ENCODE measurements around the gene VNN1.
A peak's percentile ranks its signal among the peaks of the same experiment; 100 is the strongest.
"Not testable (repeated sequence)": the region's sequence is repeated elsewhere in the genome, so short reads cannot be mapped to it uniquely, and the experiment has no call there.

Gene VNN1

GRCh38 chr6:132725471-132725870 is 11.6 kb upstream of the VNN1 start:
- no peak for DNase-seq

- no peak for DNase-seq
Observed at GRCh38 chr6:132719736-132720448, 6.0 kb upstream of the VNN1 start.

DNA sequence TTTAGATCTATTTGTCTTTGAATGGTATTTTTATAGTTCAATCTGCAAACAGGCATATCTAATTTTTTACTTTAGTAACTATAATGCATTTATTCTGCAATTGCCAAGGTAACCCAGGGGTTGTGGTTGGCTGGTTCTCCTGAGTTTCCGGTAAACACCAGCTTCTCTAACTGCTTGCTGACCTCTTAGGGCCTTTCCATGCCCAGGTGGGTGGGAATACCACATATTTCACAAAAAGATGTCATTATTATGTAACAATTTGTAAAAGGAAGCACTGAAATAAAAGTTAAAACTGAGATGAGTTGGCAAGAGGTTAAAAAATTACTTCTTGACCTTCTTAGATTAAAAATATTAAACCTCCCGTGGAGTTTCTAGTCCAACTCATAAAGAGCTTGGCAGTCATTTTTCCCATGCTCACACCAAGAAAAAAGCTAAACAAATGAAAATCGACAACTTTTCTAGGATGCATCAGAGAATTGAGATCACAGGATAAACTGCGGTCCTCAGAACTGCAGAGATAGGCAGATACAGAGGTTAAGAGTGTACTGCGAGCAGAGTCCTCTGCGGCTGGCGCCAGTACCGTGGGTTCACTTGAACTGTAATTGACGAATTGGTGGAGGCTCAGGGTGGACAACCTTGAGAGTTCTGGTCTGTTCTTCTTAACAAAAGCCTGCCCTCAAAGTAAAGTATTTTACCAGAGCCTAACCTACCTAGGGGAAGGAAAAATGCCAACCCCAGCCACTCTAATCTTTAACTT is 2.2 kb upstream of the VNN1 start:
- no peak for DNase-seq

DNA sequence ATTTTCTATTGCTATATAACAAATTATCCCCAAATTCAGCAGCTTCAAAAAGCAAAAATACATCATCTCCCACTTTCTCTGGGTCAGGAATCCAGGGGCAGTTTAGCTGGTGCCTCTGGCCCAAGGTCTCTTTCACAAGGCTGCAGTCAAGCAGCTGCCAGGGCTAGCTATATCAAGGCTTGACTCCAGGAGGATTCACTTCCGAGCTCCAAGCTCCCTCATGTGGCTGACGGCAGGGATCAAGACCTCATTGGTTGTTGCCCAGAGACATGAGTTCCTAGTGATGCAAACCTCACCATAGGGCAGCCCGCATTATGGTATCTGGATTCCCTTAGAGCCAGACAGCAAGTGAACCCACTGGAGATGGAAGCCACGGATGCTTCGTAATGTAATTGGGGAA is 1.3 kb upstream of the VNN1 start:
- DNase-seq = peak in 50 of 56 donors; percentile 2 to 76 (median 39)

DNA sequence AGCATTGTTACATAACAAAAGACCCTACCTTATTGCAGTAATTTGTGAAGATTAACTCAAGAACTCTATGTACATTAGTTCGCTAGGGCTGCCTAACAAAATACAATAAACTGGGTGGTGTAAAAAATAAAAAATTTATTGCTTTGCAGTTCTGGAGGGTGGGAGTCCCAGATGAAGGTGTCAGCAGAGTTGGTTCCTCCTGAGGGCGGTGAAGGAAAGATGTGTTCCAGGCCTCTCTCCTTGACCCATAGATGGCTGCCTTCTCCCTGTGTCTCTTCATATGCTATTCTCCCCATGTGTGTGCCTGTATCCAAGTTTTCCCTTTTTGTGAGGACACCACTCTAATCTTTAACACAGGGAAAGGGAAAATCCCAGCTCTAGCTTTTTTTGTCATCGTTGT is 305 bp upstream of the VNN1 start:
- no peak for DNase-seq

DNA sequence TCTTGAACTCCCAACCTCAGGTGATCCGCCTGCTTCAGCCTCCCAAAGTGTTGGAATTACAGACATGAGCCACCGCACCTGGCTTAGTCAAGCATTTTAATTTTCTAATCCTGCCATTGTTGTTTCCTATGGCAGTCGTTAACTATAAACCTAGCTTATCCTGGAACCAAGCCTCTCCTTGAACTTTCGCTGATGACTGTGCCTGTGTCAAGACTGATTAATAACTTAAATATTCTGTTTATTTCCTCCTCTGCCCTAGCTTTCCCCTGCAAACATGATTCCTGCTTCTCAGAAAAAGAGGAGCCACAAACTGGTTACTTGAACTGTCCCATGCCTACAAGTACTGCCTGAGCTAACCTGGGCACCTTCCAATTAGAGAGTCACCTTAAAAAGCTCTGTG is 1.5 kb downstream of the VNN1 start:
- no peak for DNase-seq

- no peak for DNase-seq
Observed at GRCh38 chr6:132708771-132709170, 5.1 kb downstream of the VNN1 start.

DNA sequence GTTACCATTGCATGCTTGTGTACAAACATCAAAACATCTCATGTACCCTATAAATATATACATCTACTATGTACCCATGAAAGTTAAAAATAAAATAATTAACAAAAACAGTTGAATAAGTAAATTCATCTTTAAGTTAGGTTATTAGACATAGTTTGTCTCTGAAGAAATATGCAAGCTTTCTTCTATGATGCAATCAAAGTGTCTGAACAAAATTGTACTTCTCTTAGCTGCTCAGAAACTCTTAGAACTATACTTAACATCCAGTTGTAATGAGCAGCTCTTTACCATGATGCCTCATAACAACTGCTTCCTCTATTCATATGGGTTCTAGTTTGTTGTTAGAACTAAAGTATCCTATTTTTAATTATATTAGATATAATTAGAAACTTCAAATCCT is 5.9 kb downstream of the VNN1 start:
- no peak for DNase-seq

- not testable (repeated sequence) for DNase-seq
Observed at GRCh38 chr6:132706756-132707155, 7.1 kb downstream of the VNN1 start.

DNA sequence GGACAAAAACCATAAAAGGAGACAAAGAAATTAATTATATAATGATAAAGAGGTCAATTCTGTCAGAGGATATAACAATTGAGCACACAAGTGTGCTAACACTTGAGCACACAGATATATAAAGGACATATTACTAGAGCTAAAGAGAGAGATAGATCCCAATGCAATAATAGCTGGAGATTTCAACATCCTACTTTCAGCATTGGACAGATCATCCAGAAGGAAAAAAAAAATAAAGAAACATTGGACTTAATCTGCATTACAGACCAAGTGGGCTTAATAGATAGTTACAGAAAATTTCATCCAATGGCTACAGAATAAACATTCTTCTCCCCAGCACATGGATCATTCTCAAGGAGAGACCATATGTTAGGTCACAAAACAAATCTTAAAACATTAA is 9.9 kb downstream of the VNN1 start:
- no peak for DNase-seq

DNA sequence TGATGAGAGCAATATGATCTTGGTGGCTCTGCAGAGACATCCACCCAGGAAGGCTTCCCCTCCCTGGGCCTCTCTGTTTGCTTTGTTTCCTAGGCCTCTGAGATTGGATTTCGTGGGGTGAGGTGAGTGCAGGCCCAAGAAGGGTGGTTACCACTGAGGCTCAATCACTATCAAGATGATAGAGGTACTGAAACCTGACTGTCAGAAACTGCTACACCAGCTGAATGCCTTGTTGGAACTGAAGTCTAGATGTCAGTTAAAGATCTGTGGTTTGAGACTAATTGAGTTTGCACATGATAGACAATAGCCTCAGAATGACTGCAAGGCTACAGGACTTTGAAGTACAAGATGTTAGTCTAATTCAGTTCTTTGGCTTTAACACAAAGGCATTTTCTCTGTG is 15.2 kb downstream of the VNN1 start:
- DNase-seq = no peak

- DNase-seq = no peak
Observed at GRCh38 chr6:132695773-132696172, 18.1 kb downstream of the VNN1 start.

DNA sequence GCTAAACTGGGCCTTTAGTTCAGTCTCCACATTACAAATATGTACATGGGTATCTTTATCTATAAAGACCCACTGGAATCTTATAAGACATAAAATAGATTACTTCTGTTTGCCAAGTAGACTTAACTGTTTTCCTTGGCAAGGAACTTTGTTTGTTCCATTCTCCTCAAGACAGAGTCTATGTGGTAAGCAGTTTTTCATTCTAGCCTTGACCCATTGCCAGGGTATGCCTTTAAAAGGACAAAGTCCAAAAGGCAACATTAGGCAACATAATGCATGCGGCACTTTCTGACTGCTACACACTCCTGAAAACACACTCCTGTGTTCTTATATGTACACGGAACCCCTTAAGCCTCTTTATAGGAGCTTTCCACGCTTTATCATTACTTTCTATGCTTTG is 20.4 kb downstream of the VNN1 start:
- no peak for DNase-seq

GRCh38 chr6:132690678-132691077 is 23.2 kb downstream of the VNN1 start:
- DNase-seq = no peak

DNA sequence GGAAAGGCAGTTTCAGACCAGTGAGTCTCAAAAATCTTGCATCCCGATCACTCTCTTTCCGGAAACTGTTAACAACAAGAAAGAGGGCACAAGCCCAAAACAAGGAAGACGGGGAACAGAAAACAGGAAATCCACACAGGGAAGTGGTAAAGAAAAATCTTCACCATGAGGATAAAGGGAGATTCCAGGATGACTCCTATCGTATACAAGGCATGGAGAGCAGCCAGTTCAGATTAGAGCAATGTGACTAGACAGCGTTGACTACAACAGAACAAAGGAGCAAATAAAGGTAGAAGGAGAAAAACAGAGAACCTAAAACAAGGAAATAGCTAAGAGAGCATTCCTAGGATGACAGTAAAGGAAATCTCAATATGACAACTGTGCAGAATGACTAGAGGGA is 26.5 kb downstream of the VNN1 start:
- no peak for DNase-seq

DNA sequence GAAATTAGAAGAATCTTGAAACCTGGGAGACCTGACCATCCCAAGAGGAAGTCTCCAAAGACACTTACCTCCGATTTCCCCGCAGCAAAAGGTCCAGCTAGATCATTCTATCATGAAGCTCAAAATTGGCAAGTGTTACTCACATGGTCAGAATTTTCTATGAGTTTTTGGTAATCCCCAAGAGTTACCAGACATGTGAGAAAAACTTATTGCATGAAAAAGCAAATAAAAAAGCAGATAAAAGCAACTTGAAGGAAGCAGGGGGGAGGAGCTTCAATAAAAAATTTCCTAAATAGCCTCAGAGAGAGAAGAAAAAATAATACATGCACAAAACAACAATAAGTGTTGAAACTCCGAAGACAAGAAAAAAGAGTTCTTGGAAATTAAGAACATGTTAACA is 27.3 kb downstream of the VNN1 start:
- no peak for DNase-seq

GRCh38 chr6:132685009-132685408 is 28.8 kb downstream of the VNN1 start:
- DNase-seq = no peak

DNA sequence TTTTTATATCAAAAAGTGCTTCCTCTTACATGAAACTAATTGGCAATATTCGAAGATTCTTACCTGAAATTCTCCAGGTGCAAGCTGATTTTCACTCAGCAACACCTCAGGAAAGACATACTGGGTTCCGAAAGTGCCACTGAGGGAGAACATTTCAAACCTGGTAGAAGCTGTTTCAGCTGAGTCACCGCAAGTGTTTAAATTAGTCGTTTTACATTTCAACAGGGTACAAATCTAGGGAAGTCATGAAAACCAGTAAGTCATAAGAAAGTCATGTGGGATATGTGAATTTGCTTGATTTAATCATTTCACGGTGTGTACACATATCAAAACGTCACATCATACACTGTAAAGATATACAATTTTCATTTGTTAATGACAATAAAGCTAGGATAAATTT is 29.6 kb downstream of the VNN1 start:
- no peak for DNase-seq

DNA sequence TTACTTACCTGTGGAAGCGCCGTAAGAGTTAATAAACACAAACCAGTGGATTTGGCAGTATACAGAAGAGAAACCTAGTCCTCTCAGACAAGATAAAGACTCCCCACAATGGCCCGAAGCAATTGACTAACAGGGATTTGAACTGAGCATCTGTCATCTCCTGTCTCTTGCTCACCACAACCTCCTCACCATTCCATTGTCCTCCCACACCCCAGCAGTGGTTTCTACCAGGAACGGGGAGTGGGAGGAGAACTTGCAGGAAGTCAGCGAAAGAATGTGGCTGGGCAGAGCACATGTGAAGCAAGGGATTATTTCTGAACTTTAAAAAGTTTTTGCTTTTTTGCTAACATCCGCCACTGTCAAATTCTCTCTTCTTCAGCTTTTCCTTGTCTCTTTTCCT is 30.3 kb downstream of the VNN1 start:
- no peak for DNase-seq

GRCh38 chr6:132679094-132679493 is 34.8 kb downstream of the VNN1 start:
- not testable (repeated sequence) for DNase-seq

- no peak for DNase-seq
Observed at GRCh38 chr6:132675749-132676148, 38.1 kb downstream of the VNN1 start.

DNA sequence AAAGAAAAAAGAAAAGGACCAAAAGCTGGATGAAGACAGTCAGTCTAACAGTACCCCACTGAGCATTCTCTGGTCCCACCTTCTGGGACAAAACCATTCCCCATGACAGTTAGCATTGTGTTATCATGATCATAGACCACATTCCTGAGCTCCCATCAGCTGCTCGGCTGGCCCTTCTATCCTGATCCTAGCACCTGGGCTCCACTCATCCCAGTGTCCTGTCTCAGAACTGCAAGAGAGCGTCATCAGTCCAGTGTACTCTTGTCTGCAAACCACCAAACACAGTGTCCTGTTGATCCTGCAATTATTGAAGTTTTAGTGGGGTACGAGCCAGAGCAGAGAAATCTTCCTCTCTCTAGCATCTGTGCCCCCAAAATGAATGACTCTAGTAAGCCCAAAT is 38.9 kb downstream of the VNN1 start:
- no peak for DNase-seq

GRCh38 chr6:132673376-132674094 is 40.3 kb downstream of the VNN1 start:
- DNase-seq = no peak

Data from nucleus accumbens (tissue), 56 donors.